Measurements from ENCODE around the gene POC1A.
A peak's percentile ranks its signal among the peaks of the same experiment; 100 is the strongest.

Gene POC1A

DNA sequence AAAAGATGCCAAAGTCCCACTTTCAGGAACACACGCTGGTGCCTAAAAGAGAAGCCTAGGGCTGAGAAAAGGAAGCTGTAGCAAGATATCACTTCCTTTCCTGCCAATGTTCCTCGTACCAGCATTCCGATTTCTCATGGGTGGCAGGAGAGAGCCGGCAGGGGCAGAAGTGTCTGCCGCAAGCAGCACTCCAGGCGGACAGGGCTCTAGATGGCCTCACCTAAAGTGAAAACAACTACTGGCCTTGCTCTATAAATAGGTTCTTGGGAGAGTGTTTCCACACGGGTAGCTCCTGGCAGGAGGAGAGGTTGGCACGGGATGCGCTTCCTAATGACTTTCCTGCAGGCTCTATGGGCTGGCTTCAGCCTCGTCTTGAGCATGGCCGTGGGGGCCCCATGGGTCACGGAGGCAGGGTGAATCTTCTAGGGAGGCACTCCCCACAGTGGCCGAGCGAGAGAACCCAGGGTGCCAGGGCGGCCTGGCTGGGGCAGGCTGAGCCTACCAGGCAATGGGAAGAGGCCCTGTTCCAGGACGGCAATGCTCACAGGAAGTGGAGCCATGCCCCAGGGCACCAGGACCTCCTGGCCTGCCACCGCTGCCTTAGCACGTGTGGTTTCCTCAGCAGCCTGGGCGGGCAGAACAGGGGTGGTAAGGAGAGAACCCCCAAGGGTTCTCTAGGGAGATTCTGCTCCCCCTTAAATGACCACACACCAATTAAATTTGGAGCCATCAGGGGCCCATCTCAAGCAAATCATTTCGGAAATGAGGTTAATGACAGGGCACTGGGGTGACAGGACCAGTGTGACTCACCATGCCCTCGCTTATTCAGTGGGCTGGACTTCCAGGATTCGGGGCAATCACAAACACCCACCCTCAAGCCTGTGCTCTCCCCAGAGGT lies 83.2 kb downstream of the POC1A start:
- peak in 4 of 51 donors; percentile 11 to 58 (median 44) for DNase-seq

- DNase-seq = no peak
Observed at GRCh38 chr3:52069855-52070254, 84.4 kb downstream of the POC1A start.

- no peak for DNase-seq
Observed at GRCh38 chr3:52069135-52069534, 85.1 kb downstream of the POC1A start.

GRCh38 chr3:52068730-52069129 lies 85.5 kb downstream of the POC1A start:
- no peak for DNase-seq

DNA sequence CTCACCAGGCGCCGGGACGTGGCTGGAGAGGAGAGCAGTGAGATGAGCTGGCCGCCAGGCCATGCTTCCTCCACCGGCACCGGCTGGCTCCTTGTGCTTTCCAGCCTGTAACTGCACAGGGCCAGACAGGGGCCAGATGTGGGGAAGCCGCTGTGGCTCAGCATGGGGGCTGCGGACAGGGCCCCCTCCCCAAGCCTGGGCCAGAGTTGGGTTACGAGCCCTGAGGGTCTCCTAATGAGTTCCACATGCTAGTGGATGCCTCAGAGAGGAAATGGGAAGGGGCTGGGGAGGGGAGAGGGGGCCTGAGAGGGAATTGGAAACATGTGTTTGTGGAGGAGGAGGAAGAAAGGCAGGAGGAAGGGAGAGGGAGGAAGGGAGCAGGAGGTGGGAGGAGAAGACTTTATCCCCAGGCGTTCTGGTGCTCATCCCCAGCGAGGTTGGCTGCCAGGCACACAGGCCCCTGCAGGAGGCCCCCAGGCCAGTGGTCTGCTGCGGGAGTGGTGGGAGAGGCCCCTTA lies 86.1 kb downstream of the POC1A start:
- DNase-seq = no peak

GRCh38 chr3:52067526-52067925 lies 86.7 kb downstream of the POC1A start:
- DNase-seq = no peak

DNA sequence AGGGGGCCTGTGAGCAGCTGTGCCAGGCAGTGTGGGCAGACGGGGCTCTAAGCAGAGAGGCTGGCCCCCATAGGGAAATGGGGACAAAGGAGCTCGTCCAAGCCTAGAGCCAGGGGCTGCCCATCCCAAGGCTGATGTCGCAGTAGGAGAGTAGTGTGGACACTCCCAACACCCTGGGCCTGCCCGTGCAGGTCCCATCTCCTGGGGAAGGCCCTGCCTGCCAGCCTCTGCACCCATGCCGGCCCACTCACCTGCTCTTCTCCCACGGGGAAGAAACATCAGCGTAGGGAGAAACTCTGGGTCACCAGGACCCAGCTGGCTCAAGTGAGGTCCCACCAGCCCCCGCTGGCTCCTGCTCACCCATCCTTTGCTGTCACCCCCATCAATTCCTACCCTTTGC lies 87.2 kb downstream of the POC1A start:
- DNase-seq = no peak

DNA sequence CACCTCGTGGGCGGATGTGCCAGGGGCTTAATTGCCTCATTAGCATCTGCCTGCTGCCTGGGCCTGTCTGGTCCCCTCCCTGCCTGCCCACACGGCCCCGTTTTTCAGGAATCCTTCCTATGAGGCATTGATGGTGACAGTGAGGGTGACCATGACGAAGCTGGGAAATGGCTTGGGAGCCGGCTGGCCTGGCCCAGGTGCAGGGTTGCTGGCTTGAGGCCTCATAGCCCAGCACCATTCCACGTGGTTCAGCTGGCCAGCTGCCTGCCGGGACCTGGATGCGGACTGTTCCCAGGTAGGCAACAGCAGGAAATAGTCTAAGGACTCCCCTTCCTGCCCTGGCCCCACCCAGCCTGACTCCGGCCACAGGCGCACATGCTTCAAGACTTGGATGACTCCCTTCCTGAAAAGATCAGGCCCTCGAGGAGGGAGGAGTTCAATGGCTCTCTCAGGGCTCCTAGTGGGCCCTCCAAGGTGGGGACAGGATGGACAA lies 88.9 kb downstream of the POC1A start:
- DNase-seq = no peak

GRCh38 chr3:52064561-52064960 lies 89.7 kb downstream of the POC1A start:
- no peak for DNase-seq

GRCh38 chr3:52063026-52063723 lies 91.0 kb downstream of the POC1A start:
- DNase-seq = no peak

- no peak for DNase-seq
Observed at GRCh38 chr3:52062505-52062904, 91.7 kb downstream of the POC1A start.

DNA sequence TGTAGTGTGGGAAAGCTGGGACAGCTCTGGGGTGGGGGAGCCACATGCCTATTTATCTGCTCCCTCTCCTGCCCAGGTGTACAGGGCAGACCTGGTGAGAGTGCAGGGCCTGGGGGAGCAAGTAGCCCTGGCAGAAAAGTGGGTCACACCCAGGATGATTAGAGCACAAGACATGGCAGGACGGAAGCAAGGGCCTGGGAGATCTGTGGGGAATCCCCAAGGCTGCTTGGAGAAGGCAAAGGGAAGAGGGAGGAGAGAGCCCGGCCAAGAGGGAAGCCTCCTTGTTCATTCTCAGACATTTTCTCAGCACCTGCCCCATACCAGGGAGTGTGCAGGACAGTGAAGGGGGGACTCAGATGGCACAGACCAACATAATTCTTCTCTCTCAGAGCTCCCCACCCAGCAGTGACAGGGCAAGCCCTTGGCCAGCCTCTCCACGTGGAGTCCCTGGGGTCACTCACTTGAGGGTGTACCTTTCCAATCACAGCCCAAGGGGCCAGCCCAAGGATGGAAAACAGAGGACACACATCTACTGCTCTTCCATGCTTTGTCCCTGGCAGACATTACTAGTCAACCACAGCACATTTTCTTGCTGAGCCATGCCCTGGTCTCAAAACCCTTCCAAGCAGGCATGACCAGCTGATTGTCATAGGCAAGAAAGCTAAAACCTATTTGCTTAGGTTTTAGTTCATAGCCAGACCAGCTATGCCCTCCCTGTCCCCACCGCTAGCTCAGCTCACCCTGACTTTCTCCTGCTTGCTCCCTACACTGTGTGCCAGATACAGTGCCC lies 92.9 kb downstream of the POC1A start:
- no peak for DNase-seq

- no peak for DNase-seq
Observed at GRCh38 chr3:52059781-52060180, 94.4 kb downstream of the POC1A start.

DNA sequence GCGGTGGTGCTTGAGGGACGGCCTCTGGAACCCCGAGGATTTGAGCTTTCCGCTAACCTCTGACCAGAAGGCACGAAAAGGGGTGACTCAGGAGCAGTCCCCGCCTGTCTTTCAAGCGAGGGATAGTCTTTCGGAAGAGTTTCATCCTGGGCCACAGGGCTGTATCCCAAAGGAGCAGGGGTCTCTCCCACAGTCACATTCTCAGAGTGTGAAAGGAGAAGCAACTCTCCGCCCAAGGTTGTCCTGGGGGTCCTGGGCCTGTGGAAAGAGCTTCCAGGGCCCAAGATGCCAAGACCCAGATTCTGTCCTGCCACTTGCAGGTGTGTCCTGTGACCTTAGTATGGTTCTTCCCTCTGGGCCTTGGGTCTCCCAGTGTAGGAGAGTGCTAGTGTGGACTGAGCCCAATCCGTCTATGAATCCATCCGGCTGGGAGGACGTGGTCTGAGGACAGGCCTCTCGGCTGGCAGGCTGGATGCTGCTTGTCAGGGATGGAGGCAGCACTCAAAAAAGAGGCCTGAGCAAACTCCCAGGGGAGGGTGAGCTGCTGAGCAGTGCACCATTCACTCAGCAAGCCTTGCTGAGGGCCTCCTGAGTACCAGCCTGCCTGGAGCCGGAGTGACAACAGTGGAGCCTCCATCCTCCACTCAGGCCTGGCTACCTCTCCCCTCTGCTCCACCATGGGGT lies 96.3 kb downstream of the POC1A start:
- no peak for DNase-seq

GRCh38 chr3:52056968-52057811 lies 97.0 kb downstream of the POC1A start:
- peak; percentile 81 to 100 (median 99) for DNase-seq

- DNase-seq = peak in 47 of 51 donors; percentile 17 to 90 (median 62)
Observed at GRCh38 chr3:52056521-52056967, 97.7 kb downstream of the POC1A start, which contains the start of gene DUSP7. Gene DUSP7 (minus strand): TSS chr3:52056571. CDS start chr3:52056366, 205 bp downstream.

DNA sequence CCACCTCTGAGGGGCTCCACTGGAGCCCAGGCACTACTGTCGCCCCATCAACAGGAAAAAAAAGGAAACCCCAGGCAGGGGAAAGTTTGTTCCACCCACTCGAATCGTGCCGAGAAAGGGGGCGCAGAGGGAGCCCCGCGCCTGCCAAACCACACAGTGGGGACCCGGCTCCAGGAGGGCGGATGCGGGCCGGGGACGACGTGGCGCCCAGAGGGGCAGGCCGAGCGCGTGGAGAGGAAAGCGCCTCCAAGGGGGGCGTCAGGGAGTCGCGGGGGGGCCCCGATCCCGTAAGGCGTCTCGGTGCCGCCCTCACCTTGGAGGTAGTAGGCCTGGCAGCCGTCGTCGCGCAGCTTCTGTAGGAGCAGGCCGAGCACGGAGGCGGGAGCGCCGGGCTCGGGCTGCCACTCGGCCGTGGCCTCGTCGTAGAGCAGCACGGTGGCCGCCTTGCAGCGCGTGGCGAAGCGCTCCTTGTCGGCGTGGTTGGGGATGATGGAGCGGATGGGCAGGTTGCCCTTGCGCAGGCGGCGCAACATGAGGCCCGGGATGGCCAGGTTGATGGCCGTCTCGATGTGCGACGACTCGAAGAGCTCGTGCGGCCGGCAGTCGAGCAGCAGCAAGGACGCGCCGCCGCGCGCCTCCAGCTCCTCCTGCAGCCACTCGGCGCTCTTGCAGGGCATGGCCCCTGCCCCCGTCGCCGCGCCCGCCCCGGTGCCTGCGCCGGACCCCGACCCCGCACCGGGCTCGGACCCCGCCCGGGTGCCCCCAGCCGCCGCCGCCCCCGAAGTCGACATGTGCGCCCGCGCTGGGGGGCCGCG lies 98.5 kb downstream of the POC1A start:
- peak in 2 of 51 donors; percentile 46 to 57 for DNase-seq

GRCh38 chr3:52054661-52055511 lies 99.3 kb downstream of the POC1A start:
- peak in 5 of 51 donors; percentile 18 to 46 (median 40) for DNase-seq
